NCI-H2029 (cell line): ENCODE measurements around the gene AGMO.
"Not testable (repeated sequence)": the region's sequence is repeated elsewhere in the genome, so short reads cannot be mapped to it uniquely, and the experiment has no call there.

Experiments
- DNase-seq: peaks from one replicate; lab custom pipeline; 2025; lab: John Stamatoyannopoulos, UW

Gene AGMO

DNA sequence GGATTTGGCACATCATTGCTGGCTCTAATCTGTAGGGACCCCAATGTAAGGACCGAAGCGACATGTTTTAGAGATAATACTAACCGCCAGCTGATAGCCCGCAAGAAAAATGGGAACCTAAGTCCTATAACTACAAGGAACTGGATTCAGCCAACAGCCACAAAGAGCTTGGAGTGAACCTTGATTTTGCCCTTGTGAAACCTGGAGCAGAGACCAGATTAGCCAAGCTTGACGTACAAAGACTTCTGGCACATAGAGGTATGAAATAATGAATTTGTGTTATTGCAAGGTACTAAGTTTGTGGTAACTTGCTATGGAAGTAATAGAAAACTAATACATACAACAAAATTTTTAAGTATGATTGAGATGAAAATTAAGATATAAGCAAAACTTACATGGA lies 246.9 kb downstream of the AGMO start:
- DNase-seq: no peak

DNA sequence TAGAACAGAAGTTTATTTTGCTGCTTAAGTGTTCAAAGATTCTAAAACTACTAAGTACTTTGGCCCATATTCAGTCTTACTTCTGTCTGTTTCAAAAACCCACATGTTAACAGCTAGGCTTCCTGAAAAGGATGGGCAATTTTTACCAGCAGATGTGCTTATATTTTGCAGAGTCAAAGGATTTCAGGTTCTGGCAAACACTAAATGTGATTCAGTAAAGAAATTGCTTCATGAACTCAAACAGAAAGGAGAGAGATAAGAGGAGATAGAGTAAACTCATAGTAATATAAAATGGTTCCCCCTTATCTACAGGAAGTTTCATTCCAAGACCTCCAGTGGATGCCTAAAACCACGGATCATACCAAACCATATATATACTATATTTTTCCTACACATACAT lies 248.5 kb downstream of the AGMO start:
- no peak for DNase-seq

GRCh38 chr7:15309872-15310271 lies 251.9 kb downstream of the AGMO start:
- DNase-seq: no peak

- no peak for DNase-seq
Measured at GRCh38 chr7:15308821-15309220, 253.0 kb downstream of the AGMO start.

DNA sequence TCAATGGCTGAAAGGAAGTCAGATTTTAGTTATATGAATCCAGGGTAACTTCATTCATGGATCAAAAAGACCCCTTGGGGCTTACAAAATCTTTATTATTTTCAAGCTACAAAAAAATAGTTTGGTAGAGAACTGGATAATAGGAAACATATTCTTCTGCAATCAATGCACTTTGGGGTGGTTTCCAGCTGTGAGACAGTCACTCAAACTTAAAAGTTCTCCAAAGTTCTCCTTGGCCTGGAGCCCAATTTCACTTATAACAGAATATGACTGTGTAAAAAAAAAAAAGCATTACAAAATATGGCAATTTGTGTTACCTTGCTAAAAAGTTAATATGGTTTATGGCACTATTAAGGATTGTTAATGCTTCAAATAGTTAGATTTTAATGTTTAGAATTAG lies 255.5 kb downstream of the AGMO start:
- no peak for DNase-seq

DNA sequence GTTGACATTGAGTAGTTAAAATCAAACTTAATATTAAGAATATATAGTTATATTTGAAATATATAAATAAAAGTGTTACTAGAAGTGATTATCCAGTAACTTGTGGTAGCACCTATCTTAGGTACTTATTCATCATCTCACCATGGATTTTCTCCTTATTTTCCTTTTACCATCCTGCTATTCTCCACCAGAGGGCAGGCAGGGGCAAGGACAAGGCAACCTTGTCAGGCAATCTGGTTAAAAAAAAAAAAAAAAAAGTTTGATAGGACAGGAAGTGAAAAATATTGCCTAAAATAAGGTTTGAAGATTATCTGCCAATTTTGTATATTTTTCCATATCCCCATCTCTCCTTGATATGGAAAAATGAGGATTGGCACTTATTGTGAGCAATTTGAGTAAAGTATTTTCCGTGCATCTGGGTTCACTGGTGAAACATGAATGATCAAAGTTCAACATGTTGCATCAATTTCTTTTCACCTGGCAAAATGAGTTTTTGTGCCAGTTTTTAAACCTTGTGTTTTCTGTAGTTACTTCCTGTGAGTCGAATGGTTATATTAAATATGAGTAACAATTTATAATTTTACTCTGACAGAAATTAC lies 256.7 kb downstream of the AGMO start:
- DNase-seq: peak; percentile 40

DNA sequence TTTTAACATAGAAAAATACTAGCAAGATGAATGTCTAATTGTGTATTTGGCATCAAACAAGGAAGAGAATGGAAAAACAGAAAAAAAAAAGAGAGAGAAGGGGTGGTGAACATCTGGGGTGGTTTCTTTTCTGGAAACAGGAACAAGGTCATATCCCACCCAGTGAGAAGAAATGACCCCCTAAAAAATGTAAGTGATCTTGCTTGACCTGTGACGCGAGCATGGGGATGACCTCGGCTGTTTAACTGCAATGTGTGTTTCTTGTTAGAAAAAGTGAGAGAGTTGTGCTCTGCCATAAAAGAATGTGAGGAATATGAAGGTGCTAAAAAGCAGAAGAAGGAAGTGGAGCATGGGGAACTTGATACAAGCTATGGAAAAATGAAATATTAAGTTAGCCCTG lies 258.5 kb downstream of the AGMO start:
- DNase-seq: no peak

GRCh38 chr7:15300986-15301385 lies 260.8 kb downstream of the AGMO start:
- DNase-seq: not testable (repeated sequence)

DNA sequence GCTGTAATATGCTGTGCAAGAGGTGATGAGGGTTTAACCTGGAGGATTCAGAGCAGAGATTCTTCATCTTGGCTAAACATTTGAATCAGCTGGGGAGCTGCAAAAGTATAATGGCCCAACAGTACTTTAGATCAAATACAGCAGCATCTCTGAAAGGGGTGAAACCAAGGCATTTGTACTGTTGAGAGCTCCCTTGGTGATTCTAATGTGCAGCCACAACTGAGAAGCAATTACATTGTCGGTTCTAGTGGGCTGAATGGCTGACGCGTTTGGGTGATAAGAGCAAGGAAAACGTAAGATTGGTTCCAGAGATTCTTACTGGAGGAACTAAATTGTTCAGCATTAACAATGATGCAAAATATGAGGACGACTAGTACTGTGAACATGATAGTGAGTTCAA lies 269.7 kb downstream of the AGMO start:
- DNase-seq: no peak

DNA sequence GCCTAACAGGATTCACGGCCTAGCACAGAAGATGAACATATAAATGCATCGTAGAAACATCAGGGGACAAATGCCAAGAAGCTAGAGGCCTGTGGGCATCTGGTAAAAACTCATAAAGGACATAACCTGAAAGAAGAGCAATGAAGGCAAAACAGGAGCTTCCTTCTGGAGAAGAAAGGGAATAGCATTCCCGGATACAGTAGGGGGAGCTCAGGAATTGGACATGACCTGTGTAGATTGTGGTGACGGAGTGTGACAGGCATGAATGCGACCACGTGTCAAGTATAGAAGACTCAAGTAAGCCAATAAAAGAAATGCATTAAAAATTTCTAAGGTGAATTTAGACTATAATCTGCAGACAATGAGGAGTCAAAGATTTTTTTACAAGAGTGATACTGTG lies 270.1 kb downstream of the AGMO start:
- no peak for DNase-seq

- DNase-seq: no peak
Measured at GRCh38 chr7:15288741-15289140, 273.1 kb downstream of the AGMO start.

- no peak for DNase-seq
Measured at GRCh38 chr7:15284396-15284795, 277.4 kb downstream of the AGMO start.

DNA sequence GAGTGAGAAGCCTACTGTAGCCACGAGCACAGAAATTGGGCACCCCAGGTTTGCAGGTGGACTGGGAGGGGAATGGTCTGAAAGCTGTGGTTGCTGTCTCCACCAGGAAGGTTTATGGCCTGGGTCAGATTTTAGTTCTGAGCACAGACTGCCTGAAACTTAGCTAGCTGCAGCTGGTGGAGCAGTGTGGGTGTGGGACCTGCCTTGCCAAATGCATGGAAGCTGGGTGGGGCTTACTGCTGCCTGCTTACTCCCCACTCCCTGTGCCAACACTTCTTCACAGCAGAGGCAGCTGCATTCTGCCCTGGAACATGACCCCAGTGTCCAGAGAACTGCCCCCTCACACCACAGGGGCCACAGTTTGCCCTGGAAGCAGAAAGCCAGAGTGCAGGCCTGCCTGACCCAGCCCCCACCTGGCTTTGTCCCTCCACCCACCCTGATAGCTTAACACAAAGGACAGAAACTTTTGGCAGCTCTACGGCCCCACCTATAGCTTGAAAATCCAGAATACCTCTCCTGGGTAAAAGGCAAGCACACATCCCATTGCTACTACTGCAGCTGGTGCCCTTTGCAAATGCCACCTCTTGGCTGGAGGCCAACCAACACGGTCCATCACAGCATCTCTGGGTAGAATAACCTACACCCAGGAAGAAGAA lies 281.6 kb downstream of the AGMO start:
- DNase-seq: no peak

DNA sequence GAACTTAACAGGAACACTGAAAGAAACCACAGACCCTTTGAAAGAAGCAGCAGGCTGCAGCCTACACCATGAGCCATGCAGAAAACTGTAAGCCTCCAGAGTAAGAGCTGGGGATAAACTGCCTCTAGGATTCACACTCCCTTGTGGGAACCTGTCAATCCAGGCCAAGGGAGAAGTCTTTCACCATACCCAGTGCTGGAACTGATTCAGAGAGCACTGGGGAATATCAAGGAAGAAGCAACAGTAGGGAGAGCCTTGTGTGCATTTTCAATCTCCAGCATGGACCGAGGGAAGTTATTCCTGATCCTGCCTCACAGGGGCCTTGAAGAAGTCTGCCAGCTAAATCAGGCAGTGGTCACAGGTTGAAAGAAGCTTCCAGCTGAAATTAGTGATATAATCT lies 282.2 kb downstream of the AGMO start:
- no peak for DNase-seq

DNA sequence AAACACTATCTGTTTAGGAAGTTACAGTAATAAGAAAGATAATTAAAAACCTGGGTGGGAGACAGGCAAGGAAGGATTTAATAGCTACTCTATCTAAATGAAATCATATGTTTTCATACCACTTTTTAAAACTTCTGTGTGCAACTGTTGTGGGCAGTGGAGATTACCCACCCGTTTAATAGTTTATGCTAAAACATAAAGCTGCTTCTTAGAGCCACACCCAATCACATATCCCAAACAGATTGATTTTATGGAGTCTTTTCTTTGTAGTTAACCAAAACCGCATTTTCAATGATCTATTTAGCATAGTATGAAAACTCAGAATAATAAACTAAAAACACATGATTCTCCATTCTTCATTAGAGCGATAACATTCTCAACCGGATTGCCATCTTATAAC lies 304.1 kb downstream of the AGMO start:
- DNase-seq: no peak

GRCh38 chr7:15252181-15252580 lies 309.6 kb downstream of the AGMO start:
- DNase-seq: no peak

DNA sequence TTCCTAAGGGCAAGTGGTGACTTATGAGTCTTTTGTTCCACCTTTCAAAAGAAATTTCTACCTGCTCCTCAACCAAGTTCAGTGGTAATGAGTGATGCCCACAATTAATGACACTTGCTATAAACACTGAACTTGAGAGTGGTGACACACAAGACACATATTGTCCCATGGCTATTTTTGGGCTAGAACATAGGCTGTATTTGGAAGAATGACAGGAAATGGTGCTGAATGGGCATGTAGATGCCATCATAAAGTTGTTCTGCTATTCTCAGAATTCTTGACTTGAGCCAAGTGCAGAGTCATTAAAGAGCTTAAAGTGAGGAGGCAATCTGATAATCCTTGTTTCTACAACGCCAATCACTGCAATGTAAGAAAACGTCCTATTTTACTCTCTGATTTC lies 313.3 kb downstream of the AGMO start:
- DNase-seq: no peak

DNA sequence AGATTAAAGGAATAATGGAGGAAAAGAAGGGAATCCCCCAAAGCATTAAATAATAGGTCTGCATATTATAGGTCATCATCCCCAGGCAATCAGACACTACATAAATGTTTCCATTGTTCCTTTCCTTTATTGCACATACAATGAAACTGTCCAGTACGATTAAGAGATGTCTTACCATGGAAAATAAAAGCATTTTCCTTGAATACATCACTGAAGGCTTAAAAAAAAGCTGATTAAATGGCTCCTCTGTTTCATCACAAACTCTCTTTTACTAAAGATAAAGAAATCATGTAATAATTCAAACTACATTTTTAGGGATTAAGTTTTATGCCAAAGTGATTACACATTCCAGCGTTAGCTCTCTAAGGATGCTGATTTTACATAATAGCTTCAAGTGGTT lies 316.0 kb downstream of the AGMO start:
- no peak for DNase-seq

GRCh38 chr7:15239801-15240200 lies 322.0 kb downstream of the AGMO start:
- no peak for DNase-seq

DNA sequence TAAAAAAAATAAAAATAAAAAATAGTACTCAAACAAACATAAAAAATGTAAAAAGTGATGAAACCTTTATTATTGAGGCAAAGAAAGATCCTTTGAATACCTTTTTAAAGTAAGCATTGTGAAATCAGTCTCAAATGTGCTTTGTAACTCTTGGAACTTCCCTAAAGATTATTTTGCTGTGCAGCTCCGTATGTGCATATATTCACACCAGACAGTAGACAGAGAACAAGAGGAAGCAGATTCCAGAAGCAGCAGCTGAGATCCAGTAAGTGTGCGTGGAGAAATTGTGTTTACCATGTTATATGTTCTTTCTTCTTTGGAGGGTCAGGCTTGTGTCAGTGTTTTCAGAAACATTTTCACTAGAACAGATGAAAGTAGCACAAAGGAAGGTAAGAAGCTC lies 324.9 kb downstream of the AGMO start:
- no peak for DNase-seq

DNA sequence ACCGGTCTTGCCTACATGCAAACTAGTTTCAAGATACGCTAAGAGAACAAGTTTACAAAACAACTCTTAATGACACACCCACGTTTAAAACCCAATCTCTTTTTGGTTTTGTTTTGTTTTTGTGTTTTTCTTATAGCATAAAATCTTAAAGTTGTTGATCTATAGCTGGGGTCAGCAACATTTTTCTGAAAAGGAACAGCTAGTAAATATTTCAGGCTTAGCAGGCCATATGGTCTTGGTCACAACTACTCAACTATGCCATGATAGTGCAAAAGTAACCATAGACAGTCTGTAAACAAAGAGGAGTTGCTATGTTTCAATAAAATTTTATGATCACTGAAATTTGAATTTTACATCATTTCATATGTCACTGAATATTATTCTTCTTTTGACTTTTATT lies 327.4 kb downstream of the AGMO start:
- no peak for DNase-seq

- no peak for DNase-seq
Measured at GRCh38 chr7:15228831-15229230, 333.0 kb downstream of the AGMO start.

- DNase-seq: no peak
Measured at GRCh38 chr7:15225981-15226380, 335.8 kb downstream of the AGMO start.

GRCh38 chr7:15219758-15220157 lies 342.1 kb downstream of the AGMO start:
- no peak for DNase-seq
